RWPE2 (cell line): ENCODE results near the gene SLC35A4.
A peak's percentile ranks its signal among the peaks of the same experiment; 100 is the strongest.

ENCODE experiments used
- ATAC-seq: fragments of 200-7000 bp; cut with Tn5 transposase; 3 replicates; pipeline ENCODE4 v1.9.1; 2021; ENCODE audit warnings: low read depth
- DNase-seq: peaks from one replicate; pipeline ENCODE4 v3.0.0-alpha.2; 2020; ENCODE audit warnings: low spot score
- H3K27ac ChIP-seq: fragments of 450-650 bp; 2 replicates; pipeline ENCODE4 v1.5.1; 2017; ENCODE audit warnings: mild to moderate bottlenecking; ENCODE audit not compliant: poor library complexity, severe bottlenecking
- H3K27me3 ChIP-seq: fragments of 250-450 bp; sonication (Bioruptor Pico); 2 replicates; pipeline ENCODE4 v1.5.1; 2021; ENCODE audit warnings: mild to moderate bottlenecking, moderate library complexity; ENCODE audit not compliant: insufficient read depth, poor library complexity, severe bottlenecking
- H3K36me3 ChIP-seq: fragments of 250-450 bp; sonication (Bioruptor Pico); 2 replicates; pipeline ENCODE4 v1.5.1; 2020; ENCODE audit warnings: low read depth, mild to moderate bottlenecking, moderate library complexity
- H3K4me1 ChIP-seq: fragments of 250-450 bp; sonication (Bioruptor Pico); 2 replicates; pipeline ENCODE4 v1.5.1; 2021; ENCODE audit warnings: mild to moderate bottlenecking, moderate library complexity; ENCODE audit not compliant: insufficient read depth, poor library complexity, severe bottlenecking
- H3K4me3 ChIP-seq: fragments of 250-450 bp; sonication (Bioruptor Pico); 2 replicates; pipeline ENCODE4 v1.5.1; 2021; ENCODE audit warnings: mild to moderate bottlenecking, moderate library complexity; ENCODE audit not compliant: severe bottlenecking
- H3K9me3 ChIP-seq: fragments of 250-450 bp; sonication (Bioruptor Pico); 2 replicates; pipeline ENCODE4 v1.5.1; 2021; ENCODE audit warnings: mild to moderate bottlenecking, moderate library complexity; ENCODE audit not compliant: severe bottlenecking
- TF ChIP-seq, protein P1 (sequence below): fragments of 450-650 bp; IDR thresholded peaks from one replicate; pipeline ENCODE4 v1.5.1; 2017; ENCODE audit warnings: mild to moderate bottlenecking, moderate library complexity; ENCODE audit not compliant: poor library complexity, severe bottlenecking

The SLC35A4 gene

DNA sequence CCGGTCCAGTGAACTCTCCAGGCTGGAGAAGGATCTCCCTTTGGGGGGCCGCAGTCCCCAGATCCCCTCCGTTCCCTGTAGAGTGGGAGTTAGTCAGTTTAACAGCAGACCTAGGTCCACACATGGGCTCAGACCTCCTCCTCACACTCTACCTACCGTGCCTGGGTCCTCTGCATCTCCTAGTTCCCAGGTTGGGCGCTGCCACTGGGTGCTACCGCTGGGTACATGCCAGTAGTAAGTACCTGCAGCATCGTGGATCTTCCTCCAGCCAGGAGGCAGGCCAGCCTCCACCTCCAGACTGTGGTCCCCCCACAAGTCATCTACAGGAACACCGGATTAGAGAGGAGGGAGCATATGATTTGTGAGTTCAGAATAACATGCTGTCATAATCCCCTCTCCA is 1.0 kb upstream of the SLC35A4 start:
- Histone ChIP-seq H3K9me3 (no peaks in the 10 kb centered on the region), H3K27me3 (no peaks in the 10 kb centered on the region), H3K27ac (peak overlapping the region; percentile 51), H3K4me3 (peak overlapping the region; percentile 61), H3K4me1 (peaks cover 5% of the 10 kb centered on the region), H3K36me3 (peaks cover 22% of the 10 kb centered on the region)
- no peak for DNase-seq
- TF ChIP-seq, protein P1, sequence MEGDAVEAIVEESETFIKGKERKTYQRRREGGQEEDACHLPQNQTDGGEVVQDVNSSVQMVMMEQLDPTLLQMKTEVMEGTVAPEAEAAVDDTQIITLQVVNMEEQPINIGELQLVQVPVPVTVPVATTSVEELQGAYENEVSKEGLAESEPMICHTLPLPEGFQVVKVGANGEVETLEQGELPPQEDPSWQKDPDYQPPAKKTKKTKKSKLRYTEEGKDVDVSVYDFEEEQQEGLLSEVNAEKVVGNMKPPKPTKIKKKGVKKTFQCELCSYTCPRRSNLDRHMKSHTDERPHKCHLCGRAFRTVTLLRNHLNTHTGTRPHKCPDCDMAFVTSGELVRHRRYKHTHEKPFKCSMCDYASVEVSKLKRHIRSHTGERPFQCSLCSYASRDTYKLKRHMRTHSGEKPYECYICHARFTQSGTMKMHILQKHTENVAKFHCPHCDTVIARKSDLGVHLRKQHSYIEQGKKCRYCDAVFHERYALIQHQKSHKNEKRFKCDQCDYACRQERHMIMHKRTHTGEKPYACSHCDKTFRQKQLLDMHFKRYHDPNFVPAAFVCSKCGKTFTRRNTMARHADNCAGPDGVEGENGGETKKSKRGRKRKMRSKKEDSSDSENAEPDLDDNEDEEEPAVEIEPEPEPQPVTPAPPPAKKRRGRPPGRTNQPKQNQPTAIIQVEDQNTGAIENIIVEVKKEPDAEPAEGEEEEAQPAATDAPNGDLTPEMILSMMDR = no peak
- ATAC-seq = no peak

DNA sequence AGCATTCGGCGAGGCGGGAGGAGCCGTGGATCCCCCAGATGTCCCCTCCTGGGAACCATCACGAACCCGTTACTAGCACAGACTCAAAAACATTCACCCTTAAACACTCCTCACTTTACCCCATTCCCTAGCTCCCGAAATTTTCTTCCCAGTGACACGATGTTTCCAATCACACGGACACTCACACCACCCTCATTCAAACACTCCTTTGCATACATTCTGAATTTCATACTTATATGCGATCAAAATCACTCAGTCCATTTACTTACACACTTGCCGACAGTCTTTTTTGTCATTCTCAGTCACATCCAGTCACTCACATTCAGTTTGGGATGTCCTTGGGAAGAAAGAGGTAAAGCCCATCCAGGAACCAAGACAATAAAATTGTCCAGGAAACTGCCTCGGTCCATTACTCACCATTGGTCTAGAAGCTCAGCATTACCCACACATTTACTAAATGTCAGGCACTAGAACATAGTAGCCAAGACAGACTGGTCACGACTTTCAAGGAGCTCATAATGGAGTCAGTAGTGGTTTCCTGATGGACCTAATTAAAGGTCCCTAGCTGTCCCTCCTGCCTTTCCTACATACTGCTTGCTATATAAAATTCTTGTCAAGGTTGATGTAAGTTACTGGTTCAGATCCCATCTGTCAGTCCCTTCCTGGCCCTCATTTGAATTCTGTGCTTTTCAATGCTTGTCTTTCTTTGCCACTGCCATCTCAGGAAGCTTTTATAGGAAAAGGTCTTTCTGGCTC is 574 bp downstream of the SLC35A4 start:
- Histone ChIP-seq H3K9me3 (no peaks in the 10 kb centered on the region), H3K36me3 (peaks cover 22% of the 10 kb centered on the region), H3K4me1 (peaks cover 5% of the 10 kb centered on the region), H3K4me3 (peak overlapping the region; percentile 61), H3K27me3 (no peaks in the 10 kb centered on the region), H3K27ac (peak overlapping the region; percentile 51)
- TF ChIP-seq, protein P1 = no peak
- DNase-seq (no peak), ATAC-seq (peak; percentile 2; the same call in 2 of the 3 replicates)

DNA sequence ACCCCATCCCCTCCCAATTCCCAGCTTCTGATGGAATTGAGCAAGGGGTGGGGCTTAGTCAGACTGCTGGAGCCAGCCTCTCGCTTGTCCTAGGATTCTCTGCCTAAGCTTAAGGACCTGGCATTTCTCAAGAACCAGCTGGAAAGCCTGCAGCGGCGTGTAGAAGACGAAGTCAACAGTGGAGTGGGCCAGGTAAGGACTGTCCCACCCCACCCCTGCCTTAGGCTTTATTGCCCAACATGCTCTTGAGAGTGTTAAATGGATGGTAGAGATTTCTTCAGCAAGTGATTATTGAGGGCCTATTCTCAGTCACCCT is 1.1 kb downstream of the SLC35A4 start:
- H3K27me3 ChIP-seq = no peaks in the 10 kb centered on the region
- H3K4me1 ChIP-seq = peaks cover 5% of the 10 kb centered on the region
- peak overlapping the region; percentile 61 for H3K4me3 ChIP-seq
- peak overlapping the region; percentile 51 for H3K27ac ChIP-seq
- no peaks in the 10 kb centered on the region for H3K9me3 ChIP-seq
- peaks cover 22% of the 10 kb centered on the region for H3K36me3 ChIP-seq
- no peak for ATAC-seq
- DNase-seq = no peak
- TF ChIP-seq, protein P1 = no peak

DNA sequence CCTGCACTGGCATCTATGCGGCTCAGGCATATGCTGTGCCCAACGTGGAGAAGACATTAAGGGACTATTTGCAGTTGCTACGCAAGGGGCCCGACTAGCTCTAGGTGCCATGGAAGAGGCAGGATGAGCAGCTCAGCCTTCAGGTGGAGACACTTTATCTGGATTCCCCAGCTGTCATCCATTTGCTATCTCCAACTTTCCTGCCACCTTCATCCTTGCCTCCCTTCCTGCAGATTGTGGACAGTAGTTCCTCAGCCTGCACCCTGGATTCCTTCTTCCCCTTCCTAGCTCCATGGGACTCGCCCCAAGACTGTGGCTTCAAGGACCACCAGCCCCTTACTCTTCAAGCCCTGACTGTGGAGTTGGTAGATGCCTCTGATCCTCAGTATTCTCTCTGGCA is 2.0 kb downstream of the SLC35A4 start:
- Histone ChIP-seq H3K9me3 (no peaks in the 10 kb centered on the region), H3K27ac (no peak overlapping the region), H3K36me3 (peaks cover 22% of the 10 kb centered on the region), H3K4me3 (no peak overlapping the region), H3K4me1 (peaks cover 5% of the 10 kb centered on the region), H3K27me3 (no peaks in the 10 kb centered on the region)
- TF ChIP-seq, protein P1 = no peak
- ATAC-seq = no peak
- no peak for DNase-seq

DNA sequence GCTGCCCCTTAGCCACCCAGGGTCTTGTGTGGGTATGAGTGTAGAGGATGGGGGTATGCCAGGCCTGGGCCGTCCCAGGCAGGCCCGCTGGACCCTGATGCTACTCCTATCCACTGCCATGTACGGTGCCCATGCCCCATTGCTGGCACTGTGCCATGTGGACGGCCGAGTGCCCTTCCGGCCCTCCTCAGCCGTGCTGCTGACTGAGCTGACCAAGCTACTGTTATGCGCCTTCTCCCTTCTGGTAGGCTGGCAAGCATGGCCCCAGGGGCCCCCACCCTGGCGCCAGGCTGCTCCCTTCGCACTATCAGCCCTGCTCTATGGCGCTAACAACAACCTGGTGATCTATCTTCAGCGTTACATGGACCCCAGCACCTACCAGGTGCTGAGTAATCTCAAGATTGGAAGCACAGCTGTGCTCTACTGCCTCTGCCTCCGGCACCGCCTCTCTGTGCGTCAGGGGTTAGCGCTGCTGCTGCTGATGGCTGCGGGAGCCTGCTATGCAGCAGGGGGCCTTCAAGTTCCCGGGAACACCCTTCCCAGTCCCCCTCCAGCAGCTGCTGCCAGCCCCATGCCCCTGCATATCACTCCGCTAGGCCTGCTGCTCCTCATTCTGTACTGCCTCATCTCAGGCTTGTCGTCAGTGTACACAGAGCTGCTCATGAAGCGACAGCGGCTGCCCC is 2.6 kb downstream of the SLC35A4 start:
- no peak for DNase-seq
- no peaks in the 10 kb centered on the region for H3K27me3 ChIP-seq
- H3K27ac ChIP-seq = no peak overlapping the region
- H3K36me3 ChIP-seq = peaks cover 22% of the 10 kb centered on the region
- peaks cover 5% of the 10 kb centered on the region for H3K4me1 ChIP-seq
- no peaks in the 10 kb centered on the region for H3K9me3 ChIP-seq
- no peak overlapping the region for H3K4me3 ChIP-seq
- no peak for ATAC-seq
- TF ChIP-seq, protein P1 = no peak
